Measurements from ENCODE around the gene OR2A7. TPM values are rescaled to one million over a fixed set of nuclear protein-coding genes. Genes with fewer than 3 reads are reported as not detected.

The OR2A7 gene
- polyA plus RNA-seq, 1 of the 3 experiments (the other 2 are of a cell fraction), result not detected

- 9% methylated on average over 3 of the region's 3 CpGs for WGBS (ENCODE audit: low lambda C conversion rate)
- no peak overlapping the region for H3K4me2 ChIP-seq
- no peak for TF ChIP-seq MAX (IDR thresholded peaks at IDR 0.05; ENCODE audit: low read depth)
- no peak for TF ChIP-seq USF1 (IDR thresholded peaks at IDR 0.05; ENCODE audit: borderline replicate concordance, low read depth)
- TF ChIP-seq TAF1 (IDR thresholded peaks at IDR 0.05; ENCODE audit: borderline replicate concordance, low read depth, low read length), result no peak
- TF ChIP-seq REST (IDR thresholded peaks at IDR 0.05; ENCODE audit: low read depth, low read length), result no peak
- TF ChIP-seq FOXM1 (IDR thresholded peaks at IDR 0.05; ENCODE audit: low read depth), result no peak
- no peak for TF ChIP-seq FOSL2 (IDR thresholded peaks at IDR 0.05; ENCODE audit: borderline replicate concordance, low read depth)
- no peak for TF ChIP-seq ZBTB33 (IDR thresholded peaks at IDR 0.05; ENCODE audit: borderline replicate concordance, low read depth)
- no peak for TF ChIP-seq USF2 (IDR thresholded peaks at IDR 0.05; ENCODE audit: borderline replicate concordance, low read depth, low read length)
- TF ChIP-seq PBX3 (IDR thresholded peaks at IDR 0.05), result no peak
- no peak for TF ChIP-seq NFIC (IDR thresholded peaks at IDR 0.05; ENCODE audit: borderline replicate concordance)
- TF ChIP-seq IRF3 (IDR thresholded peaks at IDR 0.05; ENCODE audit: low read depth, low read length), result no peak
- TF ChIP-seq GATA2 (CRISPR knock-in tag; IDR thresholded peaks at IDR 0.05), result no peak
- TF ChIP-seq ELF1 (IDR thresholded peaks at IDR 0.05), result no peak
- no peak for TF ChIP-seq TEAD4 (IDR thresholded peaks at IDR 0.05; ENCODE audit: borderline replicate concordance, insufficient read depth)
- no peak for TF ChIP-seq SMC3 (IDR thresholded peaks at IDR 0.05; ENCODE audit: low read depth, low read length)
- TF ChIP-seq RCOR1 (IDR thresholded peaks at IDR 0.05; ENCODE audit: low read length), result no peak
- no peak for TF ChIP-seq GABPA (IDR thresholded peaks at IDR 0.05; ENCODE audit: low read depth)
- TF ChIP-seq EP300 (IDR thresholded peaks at IDR 0.05; ENCODE audit: borderline replicate concordance in 1 of 2, low read depth in 1 of 2, low read length in 1 of 2), result no peak
- TF ChIP-seq RFX5 (IDR thresholded peaks at IDR 0.05; ENCODE audit: low read length), result no peak
- no peak for TF ChIP-seq YY1 (IDR thresholded peaks at IDR 0.05; ENCODE audit: low read depth)
- H3K9ac ChIP-seq, result no peak overlapping the region
- ChIA-PET POLR2A (no interaction called here), CTCF (no interaction called here)
- H3K4me1 ChIP-seq (ENCODE audit: control insufficient read depth in 1 of 2, insufficient read depth in 2 of 2, low read depth in 1 of 2, low read length in 1 of 2), result no peaks in the 10 kb centered on the region
- H3K79me2 ChIP-seq (ENCODE audit: insufficient read depth), result no peaks in the 10 kb centered on the region
- H3K9me2 ChIP-seq, result no peaks in the 10 kb centered on the region
- no peak overlapping the region for H3K4me3 ChIP-seq (ENCODE audit: low read depth in 2 of 2, low read length in 1 of 2)
- H3K27me3 ChIP-seq (ENCODE audit: insufficient read depth), result peaks cover 16% of the 10 kb centered on the region; the same call in 1 of the 2 replicates
- no peak for DNase-seq
- no peaks in the 10 kb centered on the region for H3K36me3 ChIP-seq (replicated peaks in 1 of 2; ENCODE audit: control insufficient read depth in 1 of 2, insufficient read depth in 2 of 2, low read length in 1 of 2)
- H3F3A ChIP-seq (replicated peaks; ENCODE audit: insufficient read depth), result no peaks in the 10 kb centered on the region
- no peaks in the 10 kb centered on the region for H4K20me1 ChIP-seq (ENCODE audit: insufficient read depth)
- H3K27ac ChIP-seq (ENCODE audit: low read depth in 2 of 2, low read length in 1 of 2), result no peak overlapping the region
- H3K9me3 ChIP-seq, result no peaks in the 10 kb centered on the region; the same call in 1 of the 2 replicates
- no peak overlapping the region for H2AFZ ChIP-seq (ENCODE audit: low read depth)
Measured at GRCh38 chr7:144256112-144256511, 8.5 kb downstream of the OR2A7 start.
